SH-SY5Y (cell line): ENCODE measurements around the gene EEPD1.
A peak's percentile ranks its signal among the peaks of the same experiment; 100 is the strongest.

Source experiments
- GATA2 ChIP-seq: IDR thresholded peaks from 2 replicates; pipeline ENCODE4 v1.6.1; 2011; ENCODE audit warnings: mild to moderate bottlenecking, low read depth, low read length
- GATA3 ChIP-seq: IDR thresholded peaks from 2 replicates; pipeline ENCODE4 v1.6.1; 2011; ENCODE audit warnings: low read depth, mild to moderate bottlenecking, low read length, moderate library complexity

- TF ChIP-seq GATA2 (peak; percentile 34; the same call in 1 of the 2 replicates), GATA3 (no peak)
These were observed 138.6 kb downstream of the EEPD1 start for GRCh38 chr7:36291387-36292316.
